Measurements from ENCODE around the gene MBD1.
"Not testable (repeated sequence)": the region's sequence is repeated elsewhere in the genome, so short reads cannot be mapped to it uniquely, and the experiment has no call there.

MBD1 gene

GRCh38 chr18:50268022-50268747 lies 13.1 kb downstream of the MBD1 start:
- peak; percentile 81 for DNase-seq

- DNase-seq = peak; percentile 94
Observed at GRCh38 chr18:50266248-50266704, 15.0 kb downstream of the MBD1 start, which contains the start of gene CFAP53. Gene CFAP53, minus strand, starts transcription at chr18:50266495. Its CDS starts 91 bp downstream, at chr18:50266404.

- no peak for DNase-seq
Observed at GRCh38 chr18:50262977-50263376, 18.3 kb downstream of the MBD1 start.

GRCh38 chr18:50250935-50251334 lies 30.4 kb downstream of the MBD1 start:
- DNase-seq = no peak

GRCh38 chr18:50249576-50249975 lies 31.7 kb downstream of the MBD1 start:
- DNase-seq = no peak

GRCh38 chr18:50247561-50247960 lies 33.8 kb downstream of the MBD1 start:
- DNase-seq = no peak

GRCh38 chr18:50241768-50242167 lies 39.6 kb downstream of the MBD1 start:
- DNase-seq = not testable (repeated sequence)

GRCh38 chr18:50240080-50240563 lies 41.2 kb downstream of the MBD1 start:
- DNase-seq = no peak

GRCh38 chr18:50232419-50232818 lies 48.9 kb downstream of the MBD1 start:
- peak; percentile 9 for DNase-seq

- no peak for DNase-seq
Observed at GRCh38 chr18:50231621-50232020, 49.7 kb downstream of the MBD1 start.

GRCh38 chr18:50220249-50220648 lies 61.1 kb downstream of the MBD1 start:
- not testable (repeated sequence) for DNase-seq

Data from eye (tissue), 1 donor.